ENCODE measurements around the gene MKNK2.
"Not testable (repeated sequence)": the region's sequence is repeated elsewhere in the genome, so short reads cannot be mapped to it uniquely, and the experiment has no call there.

MKNK2 gene

GRCh38 chr19:2043961-2044708 is 6.9 kb downstream of the MKNK2 start:
- no peak for DNase-seq

GRCh38 chr19:2043251-2043641 is 7.8 kb downstream of the MKNK2 start:
- no peak for DNase-seq

GRCh38 chr19:2042485-2043250 is 8.4 kb downstream of the MKNK2 start:
- no peak for DNase-seq

GRCh38 chr19:2041683-2042484 is 9.2 kb downstream of the MKNK2 start:
- peak; percentile 99 for DNase-seq

GRCh38 chr19:2041433-2041682 is 9.7 kb downstream of the MKNK2 start:
- DNase-seq = no peak

- no peak for DNase-seq
Measured at GRCh38 chr19:2040647-2041432, 10.2 kb downstream of the MKNK2 start.

- no peak for DNase-seq
Measured at GRCh38 chr19:2039959-2040646, 10.9 kb downstream of the MKNK2 start.

GRCh38 chr19:2039089-2039958 is 11.7 kb downstream of the MKNK2 start:
- no peak for DNase-seq

GRCh38 chr19:2038284-2039088 is 12.6 kb downstream of the MKNK2 start:
- DNase-seq = no peak

GRCh38 chr19:2037651-2038255 is 13.3 kb downstream of the MKNK2 start:
- no peak for DNase-seq

- no peak for DNase-seq
Measured at GRCh38 chr19:2036424-2036823, 14.6 kb downstream of the MKNK2 start.

GRCh38 chr19:2035590-2035991 is 15.5 kb downstream of the MKNK2 start:
- DNase-seq = no peak

- peak; percentile 77 for DNase-seq
Measured at GRCh38 chr19:2034729-2035589, 16.1 kb downstream of the MKNK2 start.

- DNase-seq = not testable (repeated sequence)
Measured at GRCh38 chr19:2034253-2034652, 16.8 kb downstream of the MKNK2 start.

- no peak for DNase-seq
Measured at GRCh38 chr19:2033825-2034159, 17.3 kb downstream of the MKNK2 start.

- no peak for DNase-seq
Measured at GRCh38 chr19:2033115-2033824, 17.8 kb downstream of the MKNK2 start.

- peak; percentile 69 for DNase-seq
Measured at GRCh38 chr19:2032296-2032941, 18.6 kb downstream of the MKNK2 start.

- no peak for DNase-seq
Measured at GRCh38 chr19:2027361-2027760, 23.7 kb downstream of the MKNK2 start.
